Upper lobe of right lung (tissue), 1 donor: ENCODE data around the gene VSIG2. TPM values are rescaled to one million over a fixed set of nuclear protein-coding genes. Genes with fewer than 3 reads are reported as not detected.

Experiments
- ATAC-seq: fragments of 200-7000 bp; cut with Tn5 transposase; one replicate; pipeline ENCODE4 v1.9.1; 2020; ENCODE audit warnings: mild to moderate bottlenecking, moderate library complexity
- DNase-seq: peaks from one replicate; pipeline ENCODE4 v3.0.0-alpha.2; 2020
- H3K27ac ChIP-seq: fragments of 200-600 bp; one replicate; pipeline ENCODE4 v1.8.0; 2022
- H3K27me3 ChIP-seq: fragments of 200-600 bp; one replicate; pipeline ENCODE4 v1.8.0; 2022; ENCODE audit warnings: mild to moderate bottlenecking
- H3K36me3 ChIP-seq: fragments of 200-600 bp; one replicate; pipeline ENCODE4 v1.8.0; 2022
- H3K4me1 ChIP-seq: fragments of 200-600 bp; one replicate; pipeline ENCODE4 v1.8.0; 2022
- H3K4me3 ChIP-seq: fragments of 200-600 bp; one replicate; pipeline ENCODE4 v1.8.0; 2022; ENCODE audit warnings: mild to moderate bottlenecking
- H3K9me3 ChIP-seq: fragments of 200-600 bp; one replicate; pipeline ENCODE4 v1.8.0; 2022
- CTCF ChIP-seq: fragments of 200-600 bp; IDR thresholded peaks from one replicate; pipeline ENCODE4 v1.8.0; 2022; ENCODE audit warnings: antibody characterized with exemption
- intact Hi-C: fragments of 100-400 bp; cut with DNase I; formaldehyde crosslinking; loops from one replicate; pipeline ENCODE4 v1.11.0; 2022
- total RNA-seq: library from RNA; stranded (reverse); fragmentation: NEBNext Ultra II Directional; extraction: Animal tissue kit (Norgen Biotek cat#: 25700); gene quantifications from one replicate; pipeline ENCODE4 v1.2.1, GENCODE V29; 2021
- donor health status: DM: no; HTN: yes; CAD: no; lungs with severe emphysema.

VSIG2 gene
- total RNA-seq, 1 donor from 2014 or later: 40.1 TPM

GRCh38 chr11:124745270-124745834 is 6.7 kb downstream of the VSIG2 start:
- DNase-seq: no peak
- Histone ChIP-seq H3K9me3 (no peaks in the 10 kb centered on the region), H3K4me1 (peaks cover 44% of the 10 kb centered on the region), H3K27ac (no peak overlapping the region), H3K4me3 (no peak overlapping the region), H3K27me3 (peaks cover 6% of the 10 kb centered on the region), H3K36me3 (no peaks in the 10 kb centered on the region)
- ATAC-seq: no peak
- intact Hi-C loops: loop anchor here (5.0 kb wide), 1 partner anchor 73 kb away; the partner anchor contains the start of genes SIAE and SPA17
- no peak for TF ChIP-seq CTCF

- ATAC-seq (no peak), DNase-seq (no peak)
- peaks cover 6% of the 10 kb centered on the region for H3K27me3 ChIP-seq
- no peak overlapping the region for H3K27ac ChIP-seq
- no peak for TF ChIP-seq CTCF
- H3K36me3 ChIP-seq: no peaks in the 10 kb centered on the region
- intact Hi-C loops: no loop called here
- peaks cover 28% of the 10 kb centered on the region for H3K4me1 ChIP-seq
- no peaks in the 10 kb centered on the region for H3K9me3 ChIP-seq
- no peak overlapping the region for H3K4me3 ChIP-seq
These were observed 9.0 kb downstream of the VSIG2 start for GRCh38 chr11:124743050-124743449.

GRCh38 chr11:124742555-124742954 is 9.5 kb downstream of the VSIG2 start:
- no peak for ATAC-seq
- no peak overlapping the region for H3K27ac ChIP-seq

GRCh38 chr11:124740277-124740882 is 11.7 kb downstream of the VSIG2 start:
- Histone ChIP-seq H3K27me3 (peaks cover 6% of the 10 kb centered on the region), H3K27ac (peak overlapping the region; percentile 36), H3K9me3 (no peaks in the 10 kb centered on the region), H3K4me3 (peak overlapping the region; percentile 64), H3K4me1 (peaks cover 12% of the 10 kb centered on the region), H3K36me3 (no peaks in the 10 kb centered on the region)
- intact Hi-C loops: no loop called here
- ATAC-seq (peak; percentile 69), DNase-seq (peak; percentile 85)
- peak; percentile 68 for TF ChIP-seq CTCF

More at GRCh38 chr11:124742555-124742954, 9.5 kb downstream of the VSIG2 start:
- TF ChIP-seq CTCF: no peak
- H3K4me1 ChIP-seq: peaks cover 24% of the 10 kb centered on the region
- DNase-seq: no peak
- H3K4me3 ChIP-seq: no peak overlapping the region
- H3K27me3 ChIP-seq: peaks cover 6% of the 10 kb centered on the region
- no peaks in the 10 kb centered on the region for H3K36me3 ChIP-seq
- intact Hi-C loops: no loop called here
- H3K9me3 ChIP-seq: no peaks in the 10 kb centered on the region

- H3K36me3 ChIP-seq: no peaks in the 10 kb centered on the region
- TF ChIP-seq CTCF: no peak
These were observed 12.4 kb downstream of the VSIG2 start, which contains the start of gene NRGN for GRCh38 chr11:124739479-124740276. Gene NRGN (plus strand): TSS chr11:124739942. CDS start chr11:124740085, 143 bp downstream.

More at GRCh38 chr11:124739479-124740276, 12.4 kb downstream of the VSIG2 start, which contains the start of gene NRGN:
- Histone ChIP-seq H3K9me3 (no peaks in the 10 kb centered on the region), H3K27me3 (peaks cover 6% of the 10 kb centered on the region), H3K4me1 (peaks cover 12% of the 10 kb centered on the region), H3K27ac (peak within 1 kb of the TSS; percentile 36), H3K4me3 (peak within 1 kb of the TSS; percentile 64)
- intact Hi-C loops: no loop called here
- DNase-seq (peak; percentile 96), ATAC-seq (peak; percentile 97)
